CD8-positive, alpha-beta memory T cell (primary cell): ENCODE results near the gene QRICH2. TPM values are rescaled to one million over a fixed set of nuclear protein-coding genes. Genes with fewer than 3 reads are reported as not detected.

Experiments used
- CTCF ChIA-PET: fragments of 350-600 bp; sonication (Branson Sonifier 250); formaldehyde crosslinking; loops from one replicate; lab custom pipeline; 2021; ENCODE audit warnings: antibody characterized with exemption; lab: Charles Lee
- POLR2A ChIA-PET: fragments of 350-600 bp; sonication (Branson Sonifier 250); formaldehyde crosslinking; loops from one replicate; lab custom pipeline; 2021; ENCODE audit warnings: antibody characterized with exemption; lab: Charles Lee
- DNase-seq, 5 donors: peaks; one replicate each; pipeline versions ENCODE4 v3.0.0 to v3.0.0-alpha.2; 2020 to 2022; ENCODE audit warnings: mixed read lengths in 1 of 5
- H3K27ac ChIP-seq: one replicate; pipeline ENCODE4 v1.7.0; 2013; ENCODE audit warnings: low read depth, mild to moderate bottlenecking, low read length, moderate library complexity
- H3K27me3 ChIP-seq: 2 replicates; pipeline ENCODE4 v1.7.0; 2013; ENCODE audit warnings: low read length, mild to moderate bottlenecking; ENCODE audit not compliant: insufficient read depth, poor library complexity, severe bottlenecking
- H3K36me3 ChIP-seq: 2 replicates; pipeline ENCODE4 v1.7.0; 2013; ENCODE audit warnings: mild to moderate bottlenecking, low read length, moderate library complexity; ENCODE audit not compliant: insufficient read depth
- H3K4me1 ChIP-seq: 2 replicates; pipeline ENCODE4 v1.7.0; 2013; ENCODE audit warnings: mild to moderate bottlenecking, low read length, moderate library complexity; ENCODE audit not compliant: insufficient read depth
- H3K4me3 ChIP-seq: 2 replicates; pipeline ENCODE4 v1.7.0; 2013; ENCODE audit warnings: mild to moderate bottlenecking, low read length
- H3K9me3 ChIP-seq: 2 replicates; pipeline ENCODE4 v1.7.0; 2013; ENCODE audit warnings: mild to moderate bottlenecking, low read length
- H3K27ac Mint-ChIP-seq, 8 donors: one replicate each; pipeline ENCODE4 v1.8.0; 2020 to 2021; ENCODE audit warnings: mixed read lengths in 8 of 8, mild to moderate bottlenecking in 6 of 8, inconsistent platforms in 3 of 8, moderate library complexity in 3 of 8
- H3K27me3 Mint-ChIP-seq, 2 donors: one replicate each; pipeline ENCODE4 v1.8.0; 2020 to 2021; ENCODE audit warnings: mixed read lengths in 2 of 2, mild to moderate bottlenecking in 1 of 2, moderate library complexity in 1 of 2
- H3K36me3 Mint-ChIP-seq, 3 donors: one replicate each; pipeline ENCODE4 v1.8.0; 2020 to 2021; ENCODE audit warnings: mixed read lengths in 3 of 3, inconsistent platforms in 1 of 3, mild to moderate bottlenecking in 1 of 3
- H3K4me1 Mint-ChIP-seq, 3 donors: one replicate each; pipeline ENCODE4 v1.8.0; 2020 to 2021; ENCODE audit warnings: mixed read lengths in 3 of 3, inconsistent platforms in 1 of 3, mild to moderate bottlenecking in 1 of 3
- H3K4me3 Mint-ChIP-seq, 7 donors: one replicate each; pipeline ENCODE4 v1.8.0; 2020 to 2021; ENCODE audit warnings: mixed read lengths in 7 of 7, mild to moderate bottlenecking in 6 of 7, moderate library complexity in 4 of 7, inconsistent platforms in 2 of 7
- H3K9me3 Mint-ChIP-seq, 5 donors: one replicate each; pipeline ENCODE4 v1.8.0; 2020 to 2022; ENCODE audit warnings: mixed read lengths in 5 of 5, mild to moderate bottlenecking in 3 of 5, moderate library complexity in 2 of 5, inconsistent platforms in 1 of 5
- polyA plus RNA-seq: library from polyadenylated mRNA; unstranded; fragments of 300-500 nt; fragmentation: Illumina TruSeq; gene quantifications from one replicate; pipeline ENCODE4 v1.2.3, GENCODE V29; 2021
- total RNA-seq, 2 experiments: library from RNA; stranded (reverse); gene quantifications; one replicate each; pipeline ENCODE4 v1.2.3, GENCODE V29; 2021

Gene QRICH2, protein sequence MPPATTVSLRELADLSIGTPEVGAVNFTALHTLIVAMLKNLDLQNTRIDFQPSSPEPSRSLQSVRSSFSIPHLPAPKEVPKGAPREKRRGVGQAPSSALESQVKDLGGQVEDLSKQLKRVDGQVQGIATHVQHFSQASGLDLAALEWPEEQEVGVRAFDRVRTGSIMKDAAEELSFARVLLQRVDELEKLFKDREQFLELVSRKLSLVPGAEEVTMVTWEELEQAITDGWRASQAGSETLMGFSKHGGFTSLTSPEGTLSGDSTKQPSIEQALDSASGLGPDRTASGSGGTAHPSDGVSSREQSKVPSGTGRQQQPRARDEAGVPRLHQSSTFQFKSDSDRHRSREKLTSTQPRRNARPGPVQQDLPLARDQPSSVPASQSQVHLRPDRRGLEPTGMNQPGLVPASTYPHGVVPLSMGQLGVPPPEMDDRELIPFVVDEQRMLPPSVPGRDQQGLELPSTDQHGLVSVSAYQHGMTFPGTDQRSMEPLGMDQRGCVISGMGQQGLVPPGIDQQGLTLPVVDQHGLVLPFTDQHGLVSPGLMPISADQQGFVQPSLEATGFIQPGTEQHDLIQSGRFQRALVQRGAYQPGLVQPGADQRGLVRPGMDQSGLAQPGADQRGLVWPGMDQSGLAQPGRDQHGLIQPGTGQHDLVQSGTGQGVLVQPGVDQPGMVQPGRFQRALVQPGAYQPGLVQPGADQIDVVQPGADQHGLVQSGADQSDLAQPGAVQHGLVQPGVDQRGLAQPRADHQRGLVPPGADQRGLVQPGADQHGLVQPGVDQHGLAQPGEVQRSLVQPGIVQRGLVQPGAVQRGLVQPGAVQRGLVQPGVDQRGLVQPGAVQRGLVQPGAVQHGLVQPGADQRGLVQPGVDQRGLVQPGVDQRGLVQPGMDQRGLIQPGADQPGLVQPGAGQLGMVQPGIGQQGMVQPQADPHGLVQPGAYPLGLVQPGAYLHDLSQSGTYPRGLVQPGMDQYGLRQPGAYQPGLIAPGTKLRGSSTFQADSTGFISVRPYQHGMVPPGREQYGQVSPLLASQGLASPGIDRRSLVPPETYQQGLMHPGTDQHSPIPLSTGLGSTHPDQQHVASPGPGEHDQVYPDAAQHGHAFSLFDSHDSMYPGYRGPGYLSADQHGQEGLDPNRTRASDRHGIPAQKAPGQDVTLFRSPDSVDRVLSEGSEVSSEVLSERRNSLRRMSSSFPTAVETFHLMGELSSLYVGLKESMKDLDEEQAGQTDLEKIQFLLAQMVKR (N-terminal part only)
- 1 to 10 TPM; 2.4 to 2.5 TPM for total RNA-seq
- polyA plus RNA-seq: 0.22 TPM

DNA sequence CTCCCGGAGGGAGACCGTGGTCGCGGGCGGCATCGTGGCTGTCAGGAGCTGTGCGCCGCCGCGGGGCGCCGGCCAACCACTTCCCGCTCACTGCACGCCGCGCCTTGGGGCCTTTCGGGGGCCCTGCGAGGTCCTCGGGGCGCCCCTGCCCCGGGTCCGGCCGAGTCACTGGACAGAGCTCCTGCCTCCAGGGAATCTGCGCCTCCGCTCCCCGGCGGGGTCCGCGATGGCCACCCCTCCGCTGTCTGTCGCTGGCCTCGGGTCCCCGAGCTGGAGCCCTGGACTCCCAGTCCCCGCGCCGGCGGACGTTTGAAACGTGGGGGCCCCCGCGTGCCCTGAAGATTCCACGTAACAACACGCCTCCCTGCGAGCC lies at the start of gene QRICH2:
TSS of gene QRICH2 (minus strand) at position 311 of the 373 bp plus-strand sequence. CDS start at position 33, 278 bp downstream.
- Histone ChIP-seq H3K4me1 (no peaks in the 10 kb centered on the region), H3K9me3 (no peaks in the 10 kb centered on the region), H3K27ac (no peak within 1 kb of the TSS), H3K4me3 (no peak within 1 kb of the TSS), H3K27me3 (no peaks in the 10 kb centered on the region), H3K36me3 (peaks cover 3% of the 10 kb centered on the region)
- Mint-ChIP-seq H3K27ac (peak within 1 kb of the TSS in 1 of 8 donors; percentile 72), H3K27me3 (peaks cover 0 to 1% of the 10 kb centered on the region in 2 donors), H3K9me3 (no peaks in the 10 kb centered on the region), H3K36me3 (peaks cover 0 to 30% (median 13%) of the 10 kb centered on the region in 3 donors), H3K4me3 (no peak within 1 kb of the TSS), H3K4me1 (peaks cover 0 to 4% (median 2%) of the 10 kb centered on the region in 3 donors)
- ChIA-PET POLR2A (no interaction called here), CTCF (interaction anchor here (1.6 to 15.1 kb wide), 2 partner anchors 78 to 91 kb away, joined by 4 to 175 read pairs; no protein-coding TSS in a partner anchor)
- DNase-seq: no peak

- ChIA-PET POLR2A (no interaction called here), CTCF (interaction anchor here (1.2 kb wide), 1 partner anchor 28 kb away, joined by 4 read pairs; no protein-coding TSS in a partner anchor)
- H3K36me3 ChIP-seq: no peaks in the 10 kb centered on the region
- H3K4me1 ChIP-seq: peaks cover 7% of the 10 kb centered on the region
- H3K27ac ChIP-seq: no peak overlapping the region
- H3K9me3 ChIP-seq: no peaks in the 10 kb centered on the region
- Mint-ChIP-seq H3K27ac (no peak overlapping the region), H3K27me3 (peaks cover 0 to 4% of the 10 kb centered on the region in 2 donors), H3K9me3 (no peaks in the 10 kb centered on the region), H3K4me3 (peak overlapping the region in 1 of 7 donors; percentile 35), H3K4me1 (peaks cover 10 to 14% (median 14%) of the 10 kb centered on the region in 3 donors), H3K36me3 (peaks cover 0 to 11% (median 0%) of the 10 kb centered on the region in 3 donors)
- no peaks in the 10 kb centered on the region for H3K27me3 ChIP-seq
- no peak for DNase-seq
- H3K4me3 ChIP-seq: no peak overlapping the region
Observed at GRCh38 chr17:76357597-76358158, 49.6 kb upstream of the QRICH2 start.

- H3K4me3 Mint-ChIP-seq: peak overlapping the region in 1 of 7 donors; percentile 35
- no peak overlapping the region for H3K4me3 ChIP-seq
- H3K9me3 Mint-ChIP-seq: no peaks in the 10 kb centered on the region
- H3K36me3 ChIP-seq: no peaks in the 10 kb centered on the region
- peaks cover 0 to 4% of the 10 kb centered on the region in 2 donors for H3K27me3 Mint-ChIP-seq
- no peak overlapping the region for H3K27ac Mint-ChIP-seq
- H3K27ac ChIP-seq: no peak overlapping the region
- no peak for DNase-seq
- H3K27me3 ChIP-seq: no peaks in the 10 kb centered on the region
- peaks cover 15 to 20% (median 20%) of the 10 kb centered on the region in 3 donors for H3K4me1 Mint-ChIP-seq
- CTCF ChIA-PET: interaction anchor here (7.0 kb wide), 1 partner anchor 28 kb away, joined by 46 read pairs; the partner anchor contains the start of gene SPHK1
- H3K36me3 Mint-ChIP-seq: peaks cover 0 to 11% (median 0%) of the 10 kb centered on the region in 3 donors
- POLR2A ChIA-PET: no interaction called here
- peaks cover 9% of the 10 kb centered on the region for H3K4me1 ChIP-seq
- H3K9me3 ChIP-seq: no peaks in the 10 kb centered on the region
Observed at GRCh38 chr17:76356803-76357456, 48.9 kb upstream of the QRICH2 start.

GRCh38 chr17:76354747-76355310 lies 46.8 kb upstream of the QRICH2 start:
- H3K4me1 Mint-ChIP-seq: peaks cover 18 to 29% (median 24%) of the 10 kb centered on the region in 3 donors
- Histone ChIP-seq H3K27ac (no peak overlapping the region), H3K4me1 (peaks cover 9% of the 10 kb centered on the region), H3K36me3 (no peaks in the 10 kb centered on the region), H3K9me3 (no peaks in the 10 kb centered on the region), H3K27me3 (no peaks in the 10 kb centered on the region), H3K4me3 (no peak overlapping the region)
- POLR2A ChIA-PET: interaction anchor here (0.6 to 3.0 kb wide), 4 partner anchors 30 to 1025 kb away, joined by 3 to 27 read pairs (median 6); partner anchors contain the start of gene SPHK1
- DNase-seq: no peak
- peak overlapping the region; percentile 54 to 99 (median 95) for H3K4me3 Mint-ChIP-seq
- peaks cover 0 to 13% (median 0%) of the 10 kb centered on the region in 3 donors for H3K36me3 Mint-ChIP-seq
- CTCF ChIA-PET: interaction anchor here (0.7 to 7.0 kb wide), 4 partner anchors 10 to 43 kb away, joined by 3 to 46 read pairs (median 4); partner anchors contain the start of gene SPHK1
- H3K27ac Mint-ChIP-seq: peak overlapping the region in 1 of 8 donors; percentile 75
- peaks cover 0 to 4% of the 10 kb centered on the region in 2 donors for H3K27me3 Mint-ChIP-seq
- no peaks in the 10 kb centered on the region for H3K9me3 Mint-ChIP-seq

GRCh38 chr17:76354317-76354729 lies 46.2 kb upstream of the QRICH2 start:
- H3K27me3 ChIP-seq: no peaks in the 10 kb centered on the region

GRCh38 chr17:76353599-76354316 lies 45.7 kb upstream of the QRICH2 start, which contains the start of gene PRPSAP1:
Gene PRPSAP1, minus strand, starts transcription at chr17:76353916. Its CDS starts 213 bp downstream, at chr17:76353703.
- Histone ChIP-seq H3K36me3 (no peaks in the 10 kb centered on the region), H3K4me3 (peak within 1 kb of the TSS; percentile 87), H3K4me1 (peaks cover 9% of the 10 kb centered on the region), H3K9me3 (no peaks in the 10 kb centered on the region), H3K27ac (peak within 1 kb of the TSS; percentile 77), H3K27me3 (no peaks in the 10 kb centered on the region)
- CTCF ChIA-PET: interaction anchor here (0.7 to 7.0 kb wide), 11 partner anchors 9 to 74 kb away, joined by 3 to 46 read pairs (median 4); partner anchors contain the start of gene SPHK1
- peaks cover 0 to 13% (median 0%) of the 10 kb centered on the region in 3 donors for H3K36me3 Mint-ChIP-seq
- H3K4me3 Mint-ChIP-seq: peak within 1 kb of the TSS; percentile 90 to 100 (median 96)
- H3K27me3 Mint-ChIP-seq: peaks cover 0 to 4% of the 10 kb centered on the region in 2 donors
- POLR2A ChIA-PET: interaction anchor here (0.6 to 3.0 kb wide), 8 partner anchors 28 to 372 kb away, joined by 3 to 27 read pairs (median 4); partner anchors contain the start of gene SPHK1
- peaks cover 18 to 29% (median 24%) of the 10 kb centered on the region in 3 donors for H3K4me1 Mint-ChIP-seq
- H3K9me3 Mint-ChIP-seq: no peaks in the 10 kb centered on the region
- DNase-seq: peak; percentile 59 to 86 (median 82)
- H3K27ac Mint-ChIP-seq: peak within 1 kb of the TSS; percentile 77 to 100 (median 98)

More at GRCh38 chr17:76354317-76354729, 46.2 kb upstream of the QRICH2 start:
- peaks cover 18 to 29% (median 24%) of the 10 kb centered on the region in 3 donors for H3K4me1 Mint-ChIP-seq
- peak overlapping the region; percentile 87 for H3K4me3 ChIP-seq
- peak overlapping the region; percentile 77 to 100 (median 98) for H3K27ac Mint-ChIP-seq
- H3K36me3 ChIP-seq: no peaks in the 10 kb centered on the region
- DNase-seq: no peak
- ChIA-PET CTCF (interaction anchor here (0.7 to 7.0 kb wide), 10 partner anchors 9 to 75 kb away, joined by 3 to 46 read pairs (median 4); partner anchors contain the start of gene SPHK1), POLR2A (interaction anchor here (0.6 to 3.0 kb wide), 7 partner anchors 28 to 1025 kb away, joined by 3 to 27 read pairs (median 3); partner anchors contain the start of gene SPHK1)
- no peaks in the 10 kb centered on the region for H3K9me3 Mint-ChIP-seq
- H3K4me3 Mint-ChIP-seq: peak overlapping the region; percentile 90 to 100 (median 96)
- peaks cover 9% of the 10 kb centered on the region for H3K4me1 ChIP-seq
- peaks cover 0 to 13% (median 0%) of the 10 kb centered on the region in 3 donors for H3K36me3 Mint-ChIP-seq
- H3K27me3 Mint-ChIP-seq: peaks cover 0 to 4% of the 10 kb centered on the region in 2 donors
- H3K27ac ChIP-seq: peak overlapping the region; percentile 77
- no peaks in the 10 kb centered on the region for H3K9me3 ChIP-seq
